Measurements from ENCODE around the gene GRK7. TPM values are rescaled to one million over a fixed set of nuclear protein-coding genes. Genes with fewer than 3 reads are reported as not detected.

The GRK7 gene
- total RNA-seq, 1 donor = not detected

- no peak for TF ChIP-seq CTCF (IDR thresholded peaks at IDR 0.05; ENCODE audit: insufficient read depth, low read length)
- no peak overlapping the region for H3K4me3 ChIP-seq (ENCODE audit: low read depth, low read length)
- no peak for DNase-seq (ENCODE audit: low read depth)
Measured at GRCh38 chr3:141812586-141812985, 49.4 kb downstream of the GRK7 start.

Small RNA genes lying within 50 kb of the gene (small RNA-seq; reads per million reads assigned to genes)
- gene AC112771.1 = not detected

Other genes starting within 250 kb of the GRK7 start
- gene RNF7, start 25.1 kb upstream of the GRK7 start, total RNA-seq (ENCODE audit: low replicate concordance) = 41.2 and 64.7 TPM in 2 replicates
- 68.4 and 70.2 TPM in 2 replicates for gene ATP1B3, start 113.2 kb downstream of the GRK7 start, total RNA-seq (ENCODE audit: low replicate concordance)

Data from fibroblast of the aortic adventitia (primary cell).